Fibroblast of lung (primary cell): ENCODE measurements around the gene TENM4. TPM values are rescaled to one million over a fixed set of nuclear protein-coding genes. Genes with fewer than 3 reads are reported as not detected.

ENCODE experiments used
- DNase-seq, 2 donors: peaks; one replicate each; pipeline versions ENCODE4 v3.0.0 to v3.0.0-alpha.2; 2010; ENCODE audit warnings: low read depth in 2 of 2
- H2AFZ ChIP-seq: 2 replicates; pipeline ENCODE4 v1.5.1; 2012; ENCODE audit warnings: low read length, control low read depth, inconsistent platforms
- H3K27ac ChIP-seq: 2 replicates; pipeline ENCODE4 v1.5.1; 2011; ENCODE audit warnings: low read length, control low read depth; ENCODE audit not compliant: insufficient read depth
- H3K27me3 ChIP-seq: 2 replicates; pipeline ENCODE4 v1.5.1; 2011; ENCODE audit warnings: mild to moderate bottlenecking, low read length; ENCODE audit not compliant: control insufficient read depth, insufficient read depth
- H3K36me3 ChIP-seq: 2 replicates; pipeline ENCODE4 v1.5.1; 2011; ENCODE audit warnings: low read length; ENCODE audit not compliant: control insufficient read depth, insufficient read depth
- H3K4me1 ChIP-seq: 2 replicates; pipeline ENCODE4 v1.5.1; 2011; ENCODE audit warnings: low read length; ENCODE audit not compliant: control insufficient read depth, insufficient read depth; ENCODE audit errors: extremely low read depth
- H3K4me2 ChIP-seq: 2 replicates; pipeline ENCODE4 v1.5.1; 2011; ENCODE audit warnings: low read length, control low read depth; ENCODE audit not compliant: insufficient read depth; ENCODE audit errors: extremely low read depth
- H3K4me3 ChIP-seq, 4 experiments: fragments of 200-600 bp in 1 of 4; sonication (generic) in 1 of 4; replicated peaks in 1 of 4; 2 replicates each; pipeline ENCODE4 v1.5.1; 2011 to 2016; ENCODE audit warnings: low read length in 4 of 4, low read depth in 3 of 4, mild to moderate bottlenecking in 3 of 4, control low read depth in 2 of 4, inconsistent platforms in 1 of 4, mixed read lengths in 1 of 4; ENCODE audit not compliant: insufficient read depth in 1 of 4; ENCODE audit errors: control extremely low read depth in 1 of 4
- H3K79me2 ChIP-seq: 2 replicates; pipeline ENCODE4 v1.5.1; 2012; ENCODE audit warnings: mild to moderate bottlenecking, low read length, inconsistent platforms; ENCODE audit not compliant: control insufficient read depth, insufficient read depth
- H3K9ac ChIP-seq: 2 replicates; pipeline ENCODE4 v1.5.1; 2011; ENCODE audit warnings: mild to moderate bottlenecking, low read length, control low read depth; ENCODE audit not compliant: insufficient read depth
- H3K9me3 ChIP-seq: 2 replicates; pipeline ENCODE4 v1.5.1; 2012; ENCODE audit warnings: low read depth, low read length; ENCODE audit not compliant: control insufficient read depth, insufficient read depth
- H4K20me1 ChIP-seq: 2 replicates; pipeline ENCODE4 v1.5.1; 2011; ENCODE audit warnings: low read length; ENCODE audit not compliant: control insufficient read depth, insufficient read depth; ENCODE audit errors: extremely low read depth
- EZH2 ChIP-seq: IDR thresholded peaks from 2 replicates; pipeline ENCODE4 v1.5.1; 2012; ENCODE audit warnings: low read length, control low read depth, mild to moderate bottlenecking; ENCODE audit errors: missing control alignments
- polyA plus RNA-seq, 2 donors: library from polyadenylated mRNA; depleted of rRNA in 1 of 2; stranded (reverse) in 1 of 2; unstranded in 1 of 2; fragments of >200 nt; gene quantifications; 2 replicates each; pipeline ENCODE4 v1.2.1, GENCODE V29; 2011 to 2012; ENCODE audit warnings: missing spikeins in 1 of 2
- total RNA-seq: library from RNA; depleted of rRNA; stranded (reverse); fragments of >200 nt; gene quantifications from 2 replicates; pipeline ENCODE4 v1.2.1, GENCODE V29; 2014
- TF ChIP-seq, protein P1 (sequence below), 2 donors: IDR thresholded peaks in 1 of 2; conservative IDR thresholded peaks in 1 of 2; 1 replicate in 1 of 2; 2 replicates in 1 of 2; pipeline ENCODE4 v1.5.1; 2011 to 2012; ENCODE audit warnings: low read length in 2 of 2, control low read depth in 1 of 2, inconsistent platforms in 1 of 2, low read depth in 1 of 2, mild to moderate bottlenecking in 1 of 2

TENM4 gene
- total and polyA plus RNA-seq, 2 donors (not counting 1 experiment from before 2014, with no cell fraction given): 4.6 to 48.4 TPM

GRCh38 chr11:78643676-78644056 is 797.2 kb downstream of the TENM4 start:
- Histone ChIP-seq H3K4me3 (no peak overlapping the region), H4K20me1 (no peaks in the 10 kb centered on the region)

DNA sequence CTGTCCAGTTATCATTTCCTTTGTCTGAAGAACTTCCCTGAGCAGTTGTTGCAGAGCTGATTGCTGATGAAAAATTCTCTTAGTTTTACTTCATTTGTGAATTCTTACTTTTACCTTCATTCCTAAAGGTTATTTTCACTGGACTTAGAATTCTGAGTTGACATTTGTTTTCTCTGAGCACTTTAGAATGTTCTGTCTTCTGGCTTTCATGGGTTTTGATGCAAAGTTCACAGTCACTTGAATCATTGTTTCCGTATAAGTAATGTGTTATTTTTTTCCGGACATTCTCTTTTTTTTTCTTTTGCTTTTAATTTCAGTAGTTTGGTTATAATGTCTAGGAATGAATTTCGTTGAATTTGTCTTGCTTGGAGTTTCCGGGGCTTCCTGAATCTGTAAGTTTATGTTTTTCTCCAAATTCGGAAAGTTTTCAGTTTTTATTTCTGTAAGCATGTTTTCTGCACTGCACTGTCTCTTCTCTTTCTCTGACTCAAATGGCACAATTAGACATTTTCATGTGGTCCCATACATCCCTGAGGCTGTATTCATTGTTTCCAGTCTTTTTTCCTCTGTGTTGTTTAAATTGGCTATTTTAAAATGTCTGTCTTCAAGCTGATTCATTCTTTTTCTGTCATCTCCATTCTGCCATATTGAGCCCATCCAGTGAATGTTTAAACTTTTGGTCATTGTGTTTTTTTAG is 797.7 kb downstream of the TENM4 start:
- Histone ChIP-seq H3K36me3 (no peaks in the 10 kb centered on the region), H3K4me3 (no peak overlapping the region), H3K4me2 (no peak overlapping the region), H3K79me2 (no peaks in the 10 kb centered on the region), H3K27me3 (no peaks in the 10 kb centered on the region), H3K9me3 (no peaks in the 10 kb centered on the region), H3K27ac (no peak overlapping the region), H2AFZ (no peak overlapping the region), H4K20me1 (no peaks in the 10 kb centered on the region), H3K4me1 (peaks cover 7% of the 10 kb centered on the region), H3K9ac (no peak overlapping the region)
- no peak for DNase-seq
- TF ChIP-seq EZH2: no peak
- TF ChIP-seq, protein P1, sequence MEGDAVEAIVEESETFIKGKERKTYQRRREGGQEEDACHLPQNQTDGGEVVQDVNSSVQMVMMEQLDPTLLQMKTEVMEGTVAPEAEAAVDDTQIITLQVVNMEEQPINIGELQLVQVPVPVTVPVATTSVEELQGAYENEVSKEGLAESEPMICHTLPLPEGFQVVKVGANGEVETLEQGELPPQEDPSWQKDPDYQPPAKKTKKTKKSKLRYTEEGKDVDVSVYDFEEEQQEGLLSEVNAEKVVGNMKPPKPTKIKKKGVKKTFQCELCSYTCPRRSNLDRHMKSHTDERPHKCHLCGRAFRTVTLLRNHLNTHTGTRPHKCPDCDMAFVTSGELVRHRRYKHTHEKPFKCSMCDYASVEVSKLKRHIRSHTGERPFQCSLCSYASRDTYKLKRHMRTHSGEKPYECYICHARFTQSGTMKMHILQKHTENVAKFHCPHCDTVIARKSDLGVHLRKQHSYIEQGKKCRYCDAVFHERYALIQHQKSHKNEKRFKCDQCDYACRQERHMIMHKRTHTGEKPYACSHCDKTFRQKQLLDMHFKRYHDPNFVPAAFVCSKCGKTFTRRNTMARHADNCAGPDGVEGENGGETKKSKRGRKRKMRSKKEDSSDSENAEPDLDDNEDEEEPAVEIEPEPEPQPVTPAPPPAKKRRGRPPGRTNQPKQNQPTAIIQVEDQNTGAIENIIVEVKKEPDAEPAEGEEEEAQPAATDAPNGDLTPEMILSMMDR (conservative IDR thresholded peaks at IDR 0.05 in 1 of 2, IDR thresholded peaks at IDR 0.05 in 1 of 2; ENCODE audit: low read depth in 1 of 2, low read length in 2 of 2): no peak

More at GRCh38 chr11:78643676-78644056, 797.2 kb downstream of the TENM4 start:
- no peak for TF ChIP-seq EZH2
- TF ChIP-seq, protein P1 (conservative IDR thresholded peaks at IDR 0.05 in 1 of 2, IDR thresholded peaks at IDR 0.05 in 1 of 2; ENCODE audit: low read depth in 1 of 2, low read length in 2 of 2): no peak
- Histone ChIP-seq H3K27ac (no peak overlapping the region), H2AFZ (no peak overlapping the region), H3K36me3 (no peaks in the 10 kb centered on the region), H3K4me2 (no peak overlapping the region), H3K9ac (no peak overlapping the region), H3K4me1 (peaks cover 7% of the 10 kb centered on the region), H3K79me2 (no peaks in the 10 kb centered on the region), H3K9me3 (no peaks in the 10 kb centered on the region), H3K27me3 (no peaks in the 10 kb centered on the region)
- DNase-seq: no peak

GRCh38 chr11:78641541-78641940 is 799.3 kb downstream of the TENM4 start:
- H3K9me3 ChIP-seq: no peaks in the 10 kb centered on the region
- H3K79me2 ChIP-seq: no peaks in the 10 kb centered on the region
- no peak overlapping the region for H3K9ac ChIP-seq
- no peaks in the 10 kb centered on the region for H4K20me1 ChIP-seq
- DNase-seq: no peak
- H3K4me2 ChIP-seq: no peak overlapping the region
- H3K36me3 ChIP-seq: no peaks in the 10 kb centered on the region
- H3K4me3 ChIP-seq: no peak overlapping the region
- H3K4me1 ChIP-seq: peaks cover 7% of the 10 kb centered on the region
- H3K27me3 ChIP-seq: no peaks in the 10 kb centered on the region
- no peak overlapping the region for H2AFZ ChIP-seq
- TF ChIP-seq EZH2: no peak
- TF ChIP-seq, protein P1 (conservative IDR thresholded peaks at IDR 0.05 in 1 of 2, IDR thresholded peaks at IDR 0.05 in 1 of 2; ENCODE audit: low read depth in 1 of 2, low read length in 2 of 2): no peak
- no peak overlapping the region for H3K27ac ChIP-seq
